ENCODE measurements around the gene BICDL1.

The BICDL1 gene

DNA sequence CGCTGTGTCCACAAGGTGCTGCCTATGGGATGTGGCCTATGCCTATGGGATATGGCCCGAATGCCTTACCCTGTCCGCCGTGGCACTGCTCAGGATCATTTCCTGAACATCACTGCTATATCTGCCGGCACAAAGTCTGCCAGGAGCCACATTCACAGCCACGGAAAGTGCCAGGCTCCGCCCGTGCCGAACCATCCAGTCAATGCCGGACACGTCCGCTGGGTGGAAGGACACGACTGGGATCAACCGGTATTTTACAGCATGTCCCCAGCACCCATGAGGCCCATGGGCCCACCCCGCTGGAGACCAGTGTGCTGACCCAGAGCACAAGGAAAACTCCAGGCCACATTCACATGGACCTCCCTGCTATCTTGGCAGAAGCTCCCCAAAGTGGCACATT is 142.1 kb downstream of the BICDL1 start:
- peak; percentile 8 for DNase-seq

DNA sequence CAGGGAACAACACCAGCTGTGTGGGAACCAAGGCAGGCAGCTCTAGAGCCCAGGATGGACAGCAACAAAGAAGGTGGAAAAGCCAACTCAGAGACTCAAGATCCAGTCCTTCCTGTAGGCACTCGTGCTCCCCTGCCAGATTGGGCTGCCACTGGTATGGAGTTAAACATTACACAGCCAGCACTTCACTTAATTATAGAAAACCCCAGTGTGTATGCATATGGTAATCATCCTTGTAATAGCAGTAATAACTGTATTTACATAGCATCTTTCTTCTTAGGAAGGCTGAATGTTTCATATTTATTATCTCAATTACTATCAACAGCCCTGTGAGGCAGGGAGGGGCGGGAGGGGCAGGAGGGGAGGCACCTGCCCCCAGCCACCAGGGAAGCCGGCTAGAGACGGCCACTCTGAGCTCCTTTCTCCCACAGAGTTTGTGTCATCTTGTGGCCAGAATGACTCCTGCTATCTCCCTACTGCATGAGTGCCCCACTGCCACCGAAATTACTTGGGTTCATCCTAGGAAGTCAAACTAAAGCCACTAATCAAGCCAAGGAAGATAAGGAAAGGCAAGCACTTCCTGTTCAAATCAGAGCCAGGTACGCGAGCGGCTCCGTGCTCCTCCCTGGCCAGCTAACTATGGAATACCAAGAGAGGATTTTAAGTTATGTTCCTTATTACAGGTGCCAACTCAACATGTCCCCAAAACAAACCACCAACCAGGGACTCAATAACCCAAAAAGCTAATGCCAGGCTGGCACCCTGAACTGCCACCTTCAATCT is 143.2 kb downstream of the BICDL1 start:
- peak; percentile 12 for DNase-seq

DNA sequence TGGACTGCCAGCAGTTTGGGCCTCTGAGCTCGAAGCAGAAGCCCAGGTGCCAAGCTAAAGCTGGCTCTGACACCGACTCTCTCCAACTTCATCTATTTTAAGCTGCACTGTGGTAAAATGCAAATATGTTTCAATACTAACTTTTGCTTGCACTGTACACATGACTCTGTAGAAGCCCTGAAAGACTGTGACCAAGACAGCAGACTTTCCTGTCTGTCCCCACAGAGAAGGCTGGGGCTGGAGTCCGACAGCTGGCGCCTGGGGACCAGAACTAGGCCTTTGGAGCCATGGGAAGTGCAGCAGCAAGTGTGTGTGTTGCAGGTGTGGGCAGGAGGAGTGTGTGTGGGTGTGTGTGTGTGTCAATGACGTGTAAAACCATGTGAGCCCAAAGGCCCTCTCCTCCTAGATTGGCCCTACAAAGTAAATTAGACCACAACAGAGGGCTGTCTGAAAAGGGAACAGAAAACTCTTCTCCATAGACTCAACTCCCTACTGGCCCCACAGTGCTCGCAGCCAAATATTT is 143.9 kb downstream of the BICDL1 start:
- DNase-seq: peak; percentile 21

DNA sequence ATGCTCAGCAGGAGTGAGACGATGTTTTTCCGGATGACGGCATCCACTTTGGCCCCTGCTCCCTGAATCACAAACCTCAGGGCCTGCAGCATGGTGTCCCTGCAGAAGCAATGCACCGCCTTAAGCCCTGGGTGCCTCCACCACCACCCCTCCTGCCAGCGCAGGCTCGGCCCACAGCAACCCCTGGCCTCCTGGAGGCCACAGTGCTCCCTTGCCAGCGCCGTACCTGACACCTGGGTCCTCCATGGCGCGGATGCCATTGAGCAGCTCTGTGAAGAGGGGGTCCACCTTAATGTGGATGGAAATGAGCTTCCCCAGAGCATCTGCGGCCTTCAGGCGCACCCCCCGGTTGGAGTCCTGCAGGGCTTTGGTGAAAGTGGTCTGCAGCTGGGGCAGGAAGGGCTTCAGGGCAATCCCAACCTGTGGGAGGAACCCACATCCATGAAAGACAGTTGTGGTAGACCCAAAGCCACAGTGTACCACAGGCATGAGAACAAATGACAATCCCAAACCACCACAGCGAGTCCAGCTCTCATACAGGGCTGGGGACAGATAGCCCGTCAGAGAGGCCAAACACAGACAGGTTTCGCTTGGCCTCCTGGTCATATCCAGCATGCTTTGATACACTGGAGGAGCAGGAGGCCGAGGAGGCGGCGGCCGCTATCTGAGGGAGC is 145.4 kb downstream of the BICDL1 start:
- DNase-seq: no peak

- DNase-seq: peak; percentile 8
These were observed 147.2 kb downstream of the BICDL1 start for GRCh38 chr12:120136093-120136770.

DNA sequence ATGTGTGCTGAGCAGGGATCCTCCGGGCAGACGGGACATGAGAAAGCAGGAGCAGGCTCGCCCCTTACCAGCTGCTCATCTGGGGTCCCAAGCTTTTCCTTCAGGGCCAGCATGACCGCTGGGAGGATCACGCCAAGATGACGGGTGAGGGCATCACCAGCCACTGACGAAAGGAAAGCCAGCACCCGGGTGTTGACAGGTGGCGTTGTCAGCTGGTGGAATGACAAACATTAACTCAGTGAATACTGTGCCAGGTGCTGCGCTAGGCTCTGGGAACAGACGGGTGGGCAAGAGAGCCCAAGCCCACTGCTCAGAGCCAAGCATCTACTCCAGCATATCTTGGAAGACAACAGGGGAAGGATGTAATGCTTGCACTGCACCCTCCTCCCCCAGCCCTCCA is 148.8 kb downstream of the BICDL1 start:
- peak; percentile 4 for DNase-seq

DNA sequence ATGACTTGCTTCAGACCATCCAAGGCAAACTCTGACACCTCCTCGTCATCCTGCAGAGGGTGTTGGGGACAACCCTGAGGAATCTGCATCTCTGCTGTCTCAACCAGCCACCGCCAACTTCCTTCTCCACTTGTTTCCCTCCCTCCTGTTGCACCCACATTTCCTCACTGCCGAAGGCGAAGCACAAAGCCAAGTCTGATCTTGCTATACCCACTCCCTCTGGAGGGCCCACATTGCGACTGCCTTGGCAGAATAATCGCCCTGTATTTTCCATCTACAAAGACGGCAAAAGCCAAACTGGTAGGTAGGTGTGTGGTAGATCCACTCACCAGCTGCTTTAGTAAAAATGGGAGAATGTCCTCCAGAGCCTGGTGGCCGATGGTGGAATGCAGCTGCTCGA is 149.3 kb downstream of the BICDL1 start:
- DNase-seq: peak; percentile 9

GRCh38 chr12:120139958-120140357 is 150.9 kb downstream of the BICDL1 start:
- DNase-seq: peak; percentile 7

GRCh38 chr12:120140603-120141002 is 151.6 kb downstream of the BICDL1 start:
- peak; percentile 22 for DNase-seq

- DNase-seq: peak; percentile 13
These were observed 152.3 kb downstream of the BICDL1 start for GRCh38 chr12:120141336-120141735.

GRCh38 chr12:120142231-120142877 is 153.3 kb downstream of the BICDL1 start:
- DNase-seq: no peak
